HEK293 (cell line): ENCODE results near the gene ANTKMT.
A peak's percentile ranks its signal among the peaks of the same experiment; 100 is the strongest.

Source experiments
- CTCF ChIA-PET: fragments of 350-600 bp; formaldehyde crosslinking; extraction: SDS; loops from one replicate; lab custom pipeline; 2021; ENCODE audit warnings: antibody characterized with exemption; lab: Yijun Ruan, JAX
- POLR2A ChIA-PET: fragments of 300-600 bp; formaldehyde crosslinking; extraction: SDS; loops from one replicate; lab custom pipeline; 2020; ENCODE audit warnings: antibody characterized with exemption, inconsistent platforms; lab: Yijun Ruan, JAX
- H3K27ac ChIP-seq: fragments of 200-500 bp; sonication (Bioruptor generic); 2 replicates; pipeline ENCODE4 v1.5.1; 2014; ENCODE audit warnings: low read depth, low read length, control low read depth, inconsistent platforms; ENCODE audit errors: extremely low read depth
- H3K36me3 ChIP-seq, 2 experiments: fragments of 200-500 bp in 1 of 2; sonication (Bioruptor generic) in 1 of 2; 1 replicate in 1 of 2; 2 replicates in 1 of 2; pipeline ENCODE4 v1.5.1; 2014 to 2017; ENCODE audit warnings: inconsistent platforms in 2 of 2, low read length in 2 of 2; ENCODE audit not compliant: control insufficient read depth in 2 of 2, insufficient read depth in 1 of 2
- H3K4me1 ChIP-seq: fragments of 200-500 bp; sonication (Bioruptor generic); 2 replicates; pipeline ENCODE4 v1.5.1; 2014; ENCODE audit warnings: mild to moderate bottlenecking, low read length, inconsistent platforms; ENCODE audit not compliant: control insufficient read depth, insufficient read depth
- H3K4me3 ChIP-seq: 2 replicates; pipeline ENCODE4 v1.5.1; 2011; ENCODE audit warnings: low read depth, mild to moderate bottlenecking, control low read depth, low read length, moderate library complexity
- H3K9me3 ChIP-seq: fragments of 200-500 bp; sonication (Bioruptor generic); 2 replicates; pipeline ENCODE4 v1.5.1; 2014; ENCODE audit warnings: low read depth, low read length, inconsistent platforms; ENCODE audit not compliant: control insufficient read depth, insufficient read depth
- EGR2 ChIP-seq: fragments of 450-650 bp; formaldehyde crosslinking; IDR thresholded peaks from 2 replicates; pipeline ENCODE4 v1.5.1; 2016; ENCODE audit warnings: low read depth, missing biosample characterization, missing genetic modification characterization
- GLIS2 ChIP-seq: fragments of 450-650 bp; formaldehyde crosslinking; IDR thresholded peaks from 2 replicates; pipeline ENCODE4 v1.5.1; 2016; ENCODE audit warnings: missing biosample characterization, missing genetic modification characterization
- KLF9 ChIP-seq: fragments of 450-650 bp; formaldehyde crosslinking; IDR thresholded peaks from 2 replicates; pipeline ENCODE4 v1.5.1; 2016; ENCODE audit warnings: missing biosample characterization, missing genetic modification characterization, low read depth
- PBX3 ChIP-seq: sonication (generic); formaldehyde crosslinking; IDR thresholded peaks from 2 replicates; pipeline ENCODE4 v1.8.1; 2022; ENCODE audit warnings: mild to moderate bottlenecking, moderate library complexity, missing genetic modification reagents
- PRDM2 ChIP-seq: fragments of 450-650 bp; formaldehyde crosslinking; IDR thresholded peaks from 2 replicates; pipeline ENCODE4 v1.5.1; 2016; ENCODE audit warnings: missing biosample characterization, missing genetic modification characterization, borderline replicate concordance
- SCRT2 ChIP-seq: fragments of 450-650 bp; formaldehyde crosslinking; IDR thresholded peaks from 2 replicates; pipeline ENCODE4 v1.5.1; 2016; ENCODE audit warnings: missing biosample characterization, missing genetic modification characterization
- ZBTB48 ChIP-seq: fragments of 450-650 bp; formaldehyde crosslinking; IDR thresholded peaks from 2 replicates; pipeline ENCODE4 v1.5.1; 2016; ENCODE audit warnings: missing biosample characterization, missing genetic modification characterization
- ZBTB7A ChIP-seq: fragments of 450-650 bp; formaldehyde crosslinking; IDR thresholded peaks from 2 replicates; pipeline ENCODE4 v1.5.1; 2016; ENCODE audit warnings: low read depth, missing biosample characterization, missing genetic modification characterization
- ZFHX2 ChIP-seq: fragments of 450-650 bp; formaldehyde crosslinking; conservative IDR thresholded peaks from 2 replicates; pipeline ENCODE4 v1.5.1; 2016; ENCODE audit warnings: missing biosample characterization, missing genetic modification characterization
- ZIC2 ChIP-seq: fragments of 450-650 bp; formaldehyde crosslinking; IDR thresholded peaks from 2 replicates; pipeline ENCODE4 v1.5.1; 2016; ENCODE audit warnings: missing biosample characterization, missing genetic modification characterization
- ZNF335 ChIP-seq: fragments of 450-650 bp; formaldehyde crosslinking; conservative IDR thresholded peaks from 2 replicates; pipeline ENCODE4 v1.5.1; 2016; ENCODE audit warnings: missing biosample characterization, missing genetic modification characterization
- ZNF501 ChIP-seq: fragments of 450-650 bp; formaldehyde crosslinking; IDR thresholded peaks from 2 replicates; pipeline ENCODE4 v1.5.1; 2016; ENCODE audit warnings: missing biosample characterization, missing genetic modification characterization
- ZNF555 ChIP-seq: fragments of 450-650 bp; formaldehyde crosslinking; conservative IDR thresholded peaks from 2 replicates; pipeline ENCODE4 v1.5.1; 2017; ENCODE audit warnings: missing biosample characterization, mild to moderate bottlenecking, missing genetic modification characterization, inconsistent platforms
- TF ChIP-seq, protein P1 (sequence below): fragments of 450-650 bp; formaldehyde crosslinking; IDR thresholded peaks from 2 replicates; pipeline ENCODE4 v1.5.1; 2016; ENCODE audit warnings: missing biosample characterization, missing genetic modification characterization

ANTKMT gene

GRCh38 chr16:739560-740458 lies 18.9 kb downstream of the ANTKMT start:
- Histone ChIP-seq H3K4me1 (0 out of 2 replicates have a peak, but pooled peaks cover 2% of the 10 kb centered on the region), H3K27ac (peak overlapping the region; percentile 67; the same call in 1 of the 2 replicates), H3K36me3 (peaks cover 3 to 36% of the 10 kb centered on the region in 2 experiments; a peak in 2 of 3 replicates), H3K4me3 (peak overlapping the region; percentile 80), H3K9me3 (no peaks in the 10 kb centered on the region)
- CTCF ChIA-PET = interaction anchor here (0.8 to 3.2 kb wide), 5 partner anchors 20 to 46 kb away, joined by 3 to 16 read pairs (median 5); no protein-coding TSS in a partner anchor
- POLR2A ChIA-PET = interaction anchor here (0.7 to 1.7 kb wide), 6 partner anchors 8 to 49 kb away, joined by 3 to 11 read pairs (median 4); partner anchors contain the start of genes ANTKMT, CHTF18 and RPUSD1
- 0 out of 2 replicates have a peak, but pooled peaks have one; percentile 41 for TF ChIP-seq ZNF335 (tag by site-specific recombination)
- TF ChIP-seq ZBTB48 = peak; percentile 19; the same call in 1 of the 2 replicates
- TF ChIP-seq PBX3 = no peak
- TF ChIP-seq SCRT2 (tag by site-specific recombination) = peak; percentile 78
- peak; percentile 49; the same call in 1 of the 2 replicates for TF ChIP-seq ZIC2
- TF ChIP-seq PRDM2 = 0 out of 2 replicates have a peak, but pooled peaks have one; percentile 45
- 0 out of 2 replicates have a peak, but pooled peaks have one; percentile 18 for TF ChIP-seq ZBTB7A (tag by site-specific recombination)
- no peak for TF ChIP-seq ZNF501
- TF ChIP-seq KLF9 (tag by site-specific recombination) = peak; percentile 31; the same call in 1 of the 2 replicates
- no peak for TF ChIP-seq ZNF555 (tag by site-specific recombination)

GRCh38 chr16:740459-740763 lies 19.5 kb downstream of the ANTKMT start:
- POLR2A ChIA-PET = interaction anchor here (0.8 to 1.7 kb wide), 7 partner anchors 9 to 48 kb away, joined by 3 to 11 read pairs (median 4); partner anchors contain the start of genes ANTKMT and CHTF18
- H3K9me3 ChIP-seq = no peaks in the 10 kb centered on the region
- H3K4me1 ChIP-seq = 0 out of 2 replicates have a peak, but pooled peaks cover 2% of the 10 kb centered on the region

More at GRCh38 chr16:740459-740763, 19.5 kb downstream of the ANTKMT start:
- Histone ChIP-seq H3K4me3 (peak overlapping the region; percentile 80), H3K36me3 (peaks cover 3 to 30% of the 10 kb centered on the region in 2 experiments; a peak in 2 of 3 replicates)
- peak; percentile 70 for TF ChIP-seq ZFHX2 (tag by site-specific recombination)
- TF ChIP-seq, protein P1, sequence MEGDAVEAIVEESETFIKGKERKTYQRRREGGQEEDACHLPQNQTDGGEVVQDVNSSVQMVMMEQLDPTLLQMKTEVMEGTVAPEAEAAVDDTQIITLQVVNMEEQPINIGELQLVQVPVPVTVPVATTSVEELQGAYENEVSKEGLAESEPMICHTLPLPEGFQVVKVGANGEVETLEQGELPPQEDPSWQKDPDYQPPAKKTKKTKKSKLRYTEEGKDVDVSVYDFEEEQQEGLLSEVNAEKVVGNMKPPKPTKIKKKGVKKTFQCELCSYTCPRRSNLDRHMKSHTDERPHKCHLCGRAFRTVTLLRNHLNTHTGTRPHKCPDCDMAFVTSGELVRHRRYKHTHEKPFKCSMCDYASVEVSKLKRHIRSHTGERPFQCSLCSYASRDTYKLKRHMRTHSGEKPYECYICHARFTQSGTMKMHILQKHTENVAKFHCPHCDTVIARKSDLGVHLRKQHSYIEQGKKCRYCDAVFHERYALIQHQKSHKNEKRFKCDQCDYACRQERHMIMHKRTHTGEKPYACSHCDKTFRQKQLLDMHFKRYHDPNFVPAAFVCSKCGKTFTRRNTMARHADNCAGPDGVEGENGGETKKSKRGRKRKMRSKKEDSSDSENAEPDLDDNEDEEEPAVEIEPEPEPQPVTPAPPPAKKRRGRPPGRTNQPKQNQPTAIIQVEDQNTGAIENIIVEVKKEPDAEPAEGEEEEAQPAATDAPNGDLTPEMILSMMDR (tag by site-specific recombination) = no peak
- peak; percentile 15; the same call in 1 of the 2 replicates for TF ChIP-seq GLIS2 (tag by site-specific recombination)
- peak; percentile 84 for TF ChIP-seq ZBTB48
- TF ChIP-seq EGR2 (tag by site-specific recombination) = peak; percentile 87
- TF ChIP-seq, all 188 proteins: peak for 4
- peak overlapping the region; percentile 67; the same call in 1 of the 2 replicates for H3K27ac ChIP-seq
- CTCF ChIA-PET = interaction anchor here (0.9 to 3.2 kb wide), 10 partner anchors 8 to 66 kb away, joined by 3 to 16 read pairs (median 4); partner anchors contain the start of gene ANTKMT
